ENCODE measurements around the gene DMRTA2. TPM values are rescaled to one million over a fixed set of nuclear protein-coding genes. Genes with fewer than 3 reads are reported as not detected.
"Not testable (repeated sequence)": the region's sequence is repeated elsewhere in the genome, so short reads cannot be mapped to it uniquely, and the experiment has no call there.

DMRTA2 gene
- total RNA-seq, 1 donor from 2014 or later: not detected

GRCh38 chr1:50412813-50413476, 10.3 kb downstream of the DMRTA2 start:
- Mint-ChIP-seq H3K36me3 (ENCODE audit: low read depth, unreplicated experiment) (peaks cover 3% of the 10 kb centered on the region), H3K4me1 (ENCODE audit: unreplicated experiment) (peaks cover 12% of the 10 kb centered on the region)
- no peak for DNase-seq (ENCODE audit: low spot score)

DNA sequence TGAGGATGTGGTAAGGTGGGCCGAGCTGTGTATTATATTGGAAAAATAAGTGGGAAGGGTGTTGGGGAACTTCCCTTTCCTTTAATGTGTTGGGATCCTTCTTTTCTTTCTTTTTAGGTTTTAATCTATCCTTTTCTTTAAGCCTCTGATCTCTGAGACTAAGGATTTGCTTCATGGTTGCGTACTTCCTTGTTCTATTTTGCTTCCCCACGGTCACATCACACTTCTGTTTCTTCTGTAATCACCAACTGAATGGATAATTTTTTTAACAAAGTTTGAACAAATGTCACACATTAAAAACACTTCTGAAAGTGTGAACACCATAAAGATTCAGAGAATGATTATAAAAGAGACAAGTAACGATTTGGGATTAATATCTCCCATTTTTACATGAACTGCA, 17.4 kb downstream of the DMRTA2 start:
- no peaks in the 10 kb centered on the region for H3K36me3 Mint-ChIP-seq (ENCODE audit: low read depth, unreplicated experiment)
- no peaks in the 10 kb centered on the region for H3K4me1 Mint-ChIP-seq (ENCODE audit: unreplicated experiment)
- TF ChIP-seq CTCF (IDR thresholded peaks at IDR 0.05; ENCODE audit: unreplicated experiment): no peak
- no peak overlapping the region for H3K27ac Mint-ChIP-seq (ENCODE audit: unreplicated experiment)
- no peaks in the 10 kb centered on the region for H3K9me3 Mint-ChIP-seq (ENCODE audit: unreplicated experiment)
- no peak for DNase-seq (ENCODE audit: low spot score)
- H3K27me3 Mint-ChIP-seq (ENCODE audit: unreplicated experiment): peaks cover 1% of the 10 kb centered on the region
- no peak overlapping the region for H3K4me3 Mint-ChIP-seq (ENCODE audit: unreplicated experiment)

More at GRCh38 chr1:50412813-50413476, 10.3 kb downstream of the DMRTA2 start:
- Mint-ChIP-seq H3K9me3 (ENCODE audit: unreplicated experiment) (no peaks in the 10 kb centered on the region), H3K27me3 (ENCODE audit: unreplicated experiment) (peaks cover 27% of the 10 kb centered on the region), H3K27ac (ENCODE audit: unreplicated experiment) (no peak overlapping the region), H3K4me3 (ENCODE audit: unreplicated experiment) (no peak overlapping the region)
- no peak for TF ChIP-seq CTCF (IDR thresholded peaks at IDR 0.05; ENCODE audit: unreplicated experiment)

- no peak for DNase-seq (ENCODE audit: low spot score)
- Mint-ChIP-seq H3K4me1 (ENCODE audit: unreplicated experiment) (peaks cover 10% of the 10 kb centered on the region), H3K4me3 (ENCODE audit: unreplicated experiment) (no peak overlapping the region), H3K36me3 (ENCODE audit: low read depth, unreplicated experiment) (no peaks in the 10 kb centered on the region), H3K9me3 (ENCODE audit: unreplicated experiment) (no peaks in the 10 kb centered on the region), H3K27me3 (ENCODE audit: unreplicated experiment) (no peaks in the 10 kb centered on the region), H3K27ac (ENCODE audit: unreplicated experiment) (peak overlapping the region; percentile 91)
- TF ChIP-seq CTCF (IDR thresholded peaks at IDR 0.05; ENCODE audit: unreplicated experiment): no peak
Measured at GRCh38 chr1:50393522-50394120, 29.6 kb downstream of the DMRTA2 start.

- not testable (repeated sequence) for H3K9me3 Mint-ChIP-seq (ENCODE audit: unreplicated experiment); H3K36me3 Mint-ChIP-seq (ENCODE audit: low read depth, unreplicated experiment); H3K4me1 Mint-ChIP-seq (ENCODE audit: unreplicated experiment); DNase-seq (ENCODE audit: low spot score); H3K27ac Mint-ChIP-seq (ENCODE audit: unreplicated experiment); H3K4me3 Mint-ChIP-seq (ENCODE audit: unreplicated experiment); H3K27me3 Mint-ChIP-seq (ENCODE audit: unreplicated experiment)
Measured at GRCh38 chr1:50381551-50381950, 41.7 kb downstream of the DMRTA2 start.

GRCh38 chr1:50378770-50379169, 44.5 kb downstream of the DMRTA2 start:
- no peak for TF ChIP-seq CTCF (IDR thresholded peaks at IDR 0.05; ENCODE audit: unreplicated experiment)
- H3K9me3 Mint-ChIP-seq (ENCODE audit: unreplicated experiment): no peaks in the 10 kb centered on the region
- peaks cover 2% of the 10 kb centered on the region for H3K27me3 Mint-ChIP-seq (ENCODE audit: unreplicated experiment)
- no peaks in the 10 kb centered on the region for H3K4me1 Mint-ChIP-seq (ENCODE audit: unreplicated experiment)
- H3K27ac Mint-ChIP-seq (ENCODE audit: unreplicated experiment): no peak overlapping the region
- DNase-seq (ENCODE audit: low spot score): no peak
- H3K4me3 Mint-ChIP-seq (ENCODE audit: unreplicated experiment): no peak overlapping the region
- H3K36me3 Mint-ChIP-seq (ENCODE audit: low read depth, unreplicated experiment): no peaks in the 10 kb centered on the region
